Vagina (tissue), 2 donors: ENCODE data around the gene ART3.

Experiments
- CTCF ChIP-seq, 3 experiments: fragments of 450-650 bp in 2 of 3; fragments of 200-600 bp in 1 of 3; sonication (generic) in 1 of 3; IDR thresholded peaks; one replicate each; pipeline ENCODE4 v1.5.1; 2017 to 2019; ENCODE audit warnings: antibody characterized with exemption in 3 of 3, mild to moderate bottlenecking in 2 of 3, moderate library complexity in 2 of 3
- POLR2AphosphoS5 ChIP-seq, 2 donors: sonication (generic); formaldehyde crosslinking; IDR thresholded peaks; one replicate each; pipeline ENCODE4 v1.9.0; 2017; ENCODE audit warnings: antibody characterized with exemption in 2 of 2, mild to moderate bottlenecking in 2 of 2, low read depth in 1 of 2; ENCODE audit not compliant: insufficient read depth in 1 of 2

GRCh38 chr4:76053730-76054129 is 20.8 kb upstream of the ART3 start:
- TF ChIP-seq POLR2AphosphoS5 (IDR thresholded peaks at IDR 0.05; ENCODE audit: insufficient read depth in 1 of 2, low read depth in 1 of 2) (no peak), CTCF (IDR thresholded peaks at IDR 0.05) (no peak)
